Neural progenitor cell (in vitro differentiated cells): ENCODE measurements around the gene CAPSL. TPM values are rescaled to one million over a fixed set of nuclear protein-coding genes. Genes with fewer than 3 reads are reported as not detected.

Experiments
- DNase-seq: peaks from one replicate; pipeline ENCODE4 v3.0.0-alpha.2; 2016; ENCODE audit warnings: low spot score
- H2AFZ ChIP-seq: fragments of 200-600 bp; sonication (generic); replicated peaks from 2 replicates; pipeline ENCODE4 v1.6.1; 2016; ENCODE audit warnings: antibody characterized with exemption
- H3F3A ChIP-seq: fragments of 200-600 bp; sonication (generic); 2 replicates; pipeline ENCODE4 v1.6.1; 2016; ENCODE audit warnings: antibody characterized with exemption, low read depth
- H3K27ac ChIP-seq: fragments of 200-600 bp; sonication (generic); 2 replicates; pipeline ENCODE4 v1.5.1; 2016; ENCODE audit warnings: mild to moderate bottlenecking
- H3K27me3 ChIP-seq: fragments of 200-600 bp; sonication (generic); 2 replicates; pipeline ENCODE4 v1.6.1; 2016; ENCODE audit warnings: mild to moderate bottlenecking, moderate library complexity
- H3K36me3 ChIP-seq: fragments of 200-600 bp; sonication (generic); 2 replicates; pipeline ENCODE4 v1.5.1; 2016
- H3K4me1 ChIP-seq: fragments of 200-600 bp; sonication (generic); 2 replicates; pipeline ENCODE4 v1.6.1; 2016; ENCODE audit warnings: mixed run types
- H3K4me2 ChIP-seq: fragments of 200-600 bp; sonication (generic); 2 replicates; pipeline ENCODE4 v1.6.1; 2016
- H3K4me3 ChIP-seq: fragments of 200-600 bp; sonication (generic); 2 replicates; pipeline ENCODE4 v1.5.1; 2016
- H3K79me2 ChIP-seq: fragments of 200-600 bp; sonication (generic); 2 replicates; pipeline ENCODE4 v1.6.1; 2016; ENCODE audit warnings: low read depth
- H3K9ac ChIP-seq: fragments of 200-600 bp; sonication (generic); 2 replicates; pipeline ENCODE4 v1.6.1; 2016
- H3K9me3 ChIP-seq: fragments of 200-600 bp; sonication (generic); 2 replicates; pipeline ENCODE4 v1.5.1; 2016; ENCODE audit warnings: low read depth
- H4K20me1 ChIP-seq: fragments of 200-600 bp; sonication (generic); 2 replicates; pipeline ENCODE4 v1.6.1; 2016; ENCODE audit warnings: low read depth
- H3K27ac Mint-ChIP-seq: 3 replicates; pipeline ENCODE4 v1.8.0; 2021; ENCODE audit warnings: mixed read lengths
- H3K27me3 Mint-ChIP-seq: 2 replicates; pipeline ENCODE4 v1.8.0; 2022; ENCODE audit warnings: low read depth, mild to moderate bottlenecking, inconsistent platforms, moderate library complexity, mixed read lengths; ENCODE audit not compliant: insufficient read depth
- H3K36me3 Mint-ChIP-seq: 3 replicates; pipeline ENCODE4 v1.8.0; 2021; ENCODE audit warnings: mixed read lengths
- H3K4me1 Mint-ChIP-seq: 3 replicates; pipeline ENCODE4 v1.8.0; 2021; ENCODE audit warnings: mixed read lengths
- H3K4me3 Mint-ChIP-seq: 3 replicates; pipeline ENCODE4 v1.8.0; 2021; ENCODE audit warnings: mild to moderate bottlenecking, moderate library complexity, mixed read lengths
- H3K9me3 Mint-ChIP-seq: 3 replicates; pipeline ENCODE4 v1.8.0; 2020; ENCODE audit warnings: mixed read lengths
- CTCF ChIP-seq: fragments of 200-600 bp; sonication (generic); IDR thresholded peaks from 2 replicates; pipeline ENCODE4 v1.5.1; 2017; ENCODE audit warnings: antibody characterized with exemption, mild to moderate bottlenecking
- EZH2 ChIP-seq: fragments of 200-600 bp; sonication (generic); IDR thresholded peaks from 2 replicates; pipeline ENCODE4 v1.6.1; 2017; ENCODE audit warnings: antibody characterized with exemption, mild to moderate bottlenecking, moderate library complexity
- EZH2phosphoT487 ChIP-seq: fragments of 200-600 bp; sonication (generic); IDR thresholded peaks from 2 replicates; pipeline ENCODE4 v1.6.1; 2017; ENCODE audit warnings: antibody characterized with exemption
- total RNA-seq: library from RNA; depleted of rRNA; stranded (reverse); fragments of >200 nt; gene quantifications from 2 replicates; pipeline ENCODE4 v1.2.3, GENCODE V29; 2015; ENCODE audit warnings: low replicate concordance

The CAPSL gene
- total RNA-seq, 1 donor from 2014 or later: 0.15 TPM

GRCh38 chr5:35921930-35922329 is 16.5 kb downstream of the CAPSL start:
- Histone ChIP-seq H3K9me3 (no peaks in the 10 kb centered on the region), H4K20me1 (no peaks in the 10 kb centered on the region), H2AFZ (no peak overlapping the region), H3K79me2 (no peaks in the 10 kb centered on the region), H3F3A (no peaks in the 10 kb centered on the region), H3K27ac (no peak overlapping the region), H3K4me3 (no peak overlapping the region), H3K4me2 (no peak overlapping the region), H3K36me3 (no peaks in the 10 kb centered on the region), H3K9ac (no peak overlapping the region), H3K27me3 (peaks cover 54% of the 10 kb centered on the region), H3K4me1 (no peaks in the 10 kb centered on the region)
- Mint-ChIP-seq H3K27ac (no peak overlapping the region), H3K9me3 (no peaks in the 10 kb centered on the region), H3K36me3 (no peaks in the 10 kb centered on the region), H3K4me3 (no peak overlapping the region), H3K27me3 (peaks cover 16% of the 10 kb centered on the region), H3K4me1 (no peaks in the 10 kb centered on the region)
- no peak for TF ChIP-seq EZH2phosphoT487
- no peak for TF ChIP-seq CTCF
- TF ChIP-seq EZH2: no peak
- DNase-seq: no peak

- Histone ChIP-seq H3K27ac (no peak overlapping the region), H3K4me1 (no peaks in the 10 kb centered on the region), H3K4me3 (no peak overlapping the region), H3K79me2 (no peaks in the 10 kb centered on the region), H3K9ac (no peak overlapping the region), H2AFZ (no peak overlapping the region), H3F3A (no peaks in the 10 kb centered on the region), H4K20me1 (no peaks in the 10 kb centered on the region), H3K36me3 (no peaks in the 10 kb centered on the region), H3K4me2 (no peak overlapping the region), H3K9me3 (no peaks in the 10 kb centered on the region), H3K27me3 (peaks cover 46% of the 10 kb centered on the region)
- no peaks in the 10 kb centered on the region for H3K36me3 Mint-ChIP-seq
- no peak overlapping the region for H3K4me3 Mint-ChIP-seq
- no peaks in the 10 kb centered on the region for H3K4me1 Mint-ChIP-seq
- no peak overlapping the region for H3K27ac Mint-ChIP-seq
- peak; percentile 48 for DNase-seq
- peaks cover 12% of the 10 kb centered on the region for H3K27me3 Mint-ChIP-seq
- TF ChIP-seq EZH2phosphoT487 (no peak), CTCF (peak; percentile 50)
- H3K9me3 Mint-ChIP-seq: no peaks in the 10 kb centered on the region
Measured at GRCh38 chr5:35920890-35921289, 17.5 kb downstream of the CAPSL start.

- Histone ChIP-seq H3K36me3 (no peaks in the 10 kb centered on the region), H3K27ac (no peak overlapping the region), H3K4me3 (no peak overlapping the region), H3K9me3 (no peaks in the 10 kb centered on the region), H3K4me2 (no peak overlapping the region), H3K4me1 (no peaks in the 10 kb centered on the region), H3F3A (no peaks in the 10 kb centered on the region), H3K79me2 (no peaks in the 10 kb centered on the region), H2AFZ (no peak overlapping the region), H3K27me3 (peaks cover 29% of the 10 kb centered on the region), H4K20me1 (no peaks in the 10 kb centered on the region), H3K9ac (no peak overlapping the region)
- H3K4me1 Mint-ChIP-seq: no peaks in the 10 kb centered on the region
- no peak overlapping the region for H3K4me3 Mint-ChIP-seq
- H3K27me3 Mint-ChIP-seq: peaks cover under 1% of the 10 kb centered on the region
- H3K9me3 Mint-ChIP-seq: peaks cover 2% of the 10 kb centered on the region
- TF ChIP-seq CTCF (no peak), EZH2 (no peak), EZH2phosphoT487 (no peak)
- no peak overlapping the region for H3K27ac Mint-ChIP-seq
- no peaks in the 10 kb centered on the region for H3K36me3 Mint-ChIP-seq
- DNase-seq: no peak
Measured at GRCh38 chr5:35919191-35919590, 19.2 kb downstream of the CAPSL start.

GRCh38 chr5:35908814-35909213 is 29.6 kb downstream of the CAPSL start:
- H3K4me3 Mint-ChIP-seq: no peak overlapping the region
- Histone ChIP-seq H3F3A (no peaks in the 10 kb centered on the region), H3K4me2 (no peak overlapping the region), H3K27ac (no peak overlapping the region), H3K9ac (no peak overlapping the region), H2AFZ (no peak overlapping the region), H3K27me3 (no peaks in the 10 kb centered on the region), H4K20me1 (no peaks in the 10 kb centered on the region), H3K36me3 (no peaks in the 10 kb centered on the region), H3K9me3 (no peaks in the 10 kb centered on the region), H3K79me2 (no peaks in the 10 kb centered on the region), H3K4me1 (peaks cover 8% of the 10 kb centered on the region), H3K4me3 (no peak overlapping the region)
- DNase-seq: peak; percentile 10
- H3K4me1 Mint-ChIP-seq: peaks cover 6% of the 10 kb centered on the region
- no peaks in the 10 kb centered on the region for H3K27me3 Mint-ChIP-seq
- TF ChIP-seq EZH2 (no peak), CTCF (no peak), EZH2phosphoT487 (no peak)
- H3K36me3 Mint-ChIP-seq: no peaks in the 10 kb centered on the region
- H3K9me3 Mint-ChIP-seq: peaks cover 24% of the 10 kb centered on the region
- no peak overlapping the region for H3K27ac Mint-ChIP-seq
